Measurements from ENCODE around the gene TRIM25. TPM values are rescaled to one million over a fixed set of nuclear protein-coding genes. Genes with fewer than 3 reads are reported as not detected.

The TRIM25 gene
- total RNA-seq, 1 donor from 2014 or later = 51.5 TPM

Other genes starting within 250 kb of the TRIM25 start
- gene C17orf67, start 80.1 kb downstream of the TRIM25 start, total RNA-seq = 6.2 TPM
- gene DGKE, start 79.9 kb downstream of the TRIM25 start, total RNA-seq = 16.8 TPM
- 13.7 TPM for gene COIL, start 47.0 kb upstream of the TRIM25 start, total RNA-seq
- gene SCPEP1, start 64.1 kb upstream of the TRIM25 start, total RNA-seq = 51.8 TPM
- gene AKAP1, start 171.2 kb upstream of the TRIM25 start, total RNA-seq = 25.3 TPM